HG03571 (cell line): ENCODE data around the gene TBC1D12.
A peak's percentile ranks its signal among the peaks of the same experiment; 100 is the strongest.
"Not testable (repeated sequence)": the region's sequence is repeated elsewhere in the genome, so short reads cannot be mapped to it uniquely, and the experiment has no call there.

Experiments
- ATAC-seq: cut with Tn5 transposase; IDR thresholded peaks from one replicate; pipeline ENCODE4 v1.9.1; 2021; ENCODE audit not compliant: unreplicated experiment

Gene TBC1D12

GRCh38 chr10:94542282-94542681, 139.9 kb downstream of the TBC1D12 start:
- not testable (repeated sequence) for ATAC-seq

- ATAC-seq = peak; percentile 74
Measured at GRCh38 chr10:94545391-94546048, 143.2 kb downstream of the TBC1D12 start, which contains the start of gene HELLS. Gene HELLS, plus strand, starts transcription at chr10:94545788. Its CDS starts 134 bp downstream, at chr10:94545922.

- peak; percentile 15 for ATAC-seq
Measured at GRCh38 chr10:94546049-94546900, 143.9 kb downstream of the TBC1D12 start.

- ATAC-seq = no peak
Measured at GRCh38 chr10:94546901-94547185, 144.5 kb downstream of the TBC1D12 start.

GRCh38 chr10:94549221-94549620, 146.9 kb downstream of the TBC1D12 start:
- ATAC-seq = no peak

GRCh38 chr10:94567714-94568307, 165.5 kb downstream of the TBC1D12 start:
- ATAC-seq = not testable (repeated sequence)

GRCh38 chr10:94571081-94571480, 168.7 kb downstream of the TBC1D12 start:
- ATAC-seq = no peak

- no peak for ATAC-seq
Measured at GRCh38 chr10:94571528-94571927, 169.2 kb downstream of the TBC1D12 start.

GRCh38 chr10:94578790-94579189, 176.4 kb downstream of the TBC1D12 start:
- ATAC-seq = no peak

GRCh38 chr10:94583124-94583523, 180.8 kb downstream of the TBC1D12 start:
- ATAC-seq = no peak
